ENCODE measurements around the gene PPP2R3B.
A peak's percentile ranks its signal among the peaks of the same experiment; 100 is the strongest.
"Not testable (repeated sequence)": the region's sequence is repeated elsewhere in the genome, so short reads cannot be mapped to it uniquely, and the experiment has no call there.

The PPP2R3B gene

GRCh38 chrX:318068-318738, 68.5 kb downstream of the PPP2R3B start:
- DNase-seq, result peak; percentile 97

GRCh38 chrX:317424-318067, 69.2 kb downstream of the PPP2R3B start:
- no peak for DNase-seq

GRCh38 chrX:316351-317325, 70.1 kb downstream of the PPP2R3B start:
- DNase-seq, result no peak

- no peak for DNase-seq
These were observed 71.7 kb downstream of the PPP2R3B start for GRCh38 chrX:314781-315595.

DNA sequence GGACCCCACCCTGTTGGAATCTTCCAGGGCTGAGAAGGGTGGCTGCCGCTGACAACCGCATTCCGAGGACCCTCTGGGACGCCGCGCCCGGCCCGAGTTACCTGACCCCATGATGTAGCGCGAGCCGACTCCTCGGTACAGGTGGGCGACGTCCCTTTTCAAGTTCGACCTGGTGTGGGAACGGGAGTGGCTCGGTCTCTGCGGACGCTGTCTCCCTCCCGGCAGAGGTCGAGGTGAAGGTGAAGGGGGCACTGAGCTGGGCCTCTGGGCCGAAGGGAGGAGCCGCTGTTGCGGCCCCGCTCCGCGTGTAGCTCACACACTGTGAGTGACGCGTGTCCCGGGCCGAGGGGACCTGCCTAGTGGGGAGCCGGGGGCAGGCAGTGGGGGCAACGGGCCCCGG, 72.7 kb downstream of the PPP2R3B start:
- DNase-seq, result no peak

DNA sequence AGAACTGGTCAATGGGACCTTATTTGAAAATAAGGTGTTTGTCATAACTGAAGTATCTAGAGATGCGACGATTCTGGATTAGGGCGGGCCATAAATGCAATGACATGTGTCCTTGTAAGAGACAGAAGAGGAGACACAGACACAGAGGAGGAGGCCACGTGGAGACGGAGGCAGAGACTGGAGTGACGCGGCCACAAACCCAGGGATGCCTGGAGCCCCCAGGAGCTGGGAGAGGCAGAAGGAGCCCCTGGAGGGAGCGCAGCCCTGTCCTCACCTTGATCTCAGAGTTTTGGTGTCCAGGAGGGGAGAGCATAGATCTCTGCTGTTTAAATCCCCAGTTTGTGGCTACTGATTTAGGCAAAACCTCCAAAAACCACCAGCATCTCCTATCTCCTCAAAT, 73.2 kb downstream of the PPP2R3B start:
- DNase-seq, result no peak

GRCh38 chrX:312621-313331, 73.9 kb downstream of the PPP2R3B start:
- DNase-seq, result no peak

GRCh38 chrX:311156-312129, 75.3 kb downstream of the PPP2R3B start:
- DNase-seq, result no peak

- DNase-seq, result no peak
These were observed 76.0 kb downstream of the PPP2R3B start for GRCh38 chrX:310621-311155.

GRCh38 chrX:308821-309520, 77.7 kb downstream of the PPP2R3B start:
- no peak for DNase-seq

GRCh38 chrX:307261-308111, 79.2 kb downstream of the PPP2R3B start:
- no peak for DNase-seq

- not testable (repeated sequence) for DNase-seq
These were observed 80.0 kb downstream of the PPP2R3B start for GRCh38 chrX:306614-307251.

DNA sequence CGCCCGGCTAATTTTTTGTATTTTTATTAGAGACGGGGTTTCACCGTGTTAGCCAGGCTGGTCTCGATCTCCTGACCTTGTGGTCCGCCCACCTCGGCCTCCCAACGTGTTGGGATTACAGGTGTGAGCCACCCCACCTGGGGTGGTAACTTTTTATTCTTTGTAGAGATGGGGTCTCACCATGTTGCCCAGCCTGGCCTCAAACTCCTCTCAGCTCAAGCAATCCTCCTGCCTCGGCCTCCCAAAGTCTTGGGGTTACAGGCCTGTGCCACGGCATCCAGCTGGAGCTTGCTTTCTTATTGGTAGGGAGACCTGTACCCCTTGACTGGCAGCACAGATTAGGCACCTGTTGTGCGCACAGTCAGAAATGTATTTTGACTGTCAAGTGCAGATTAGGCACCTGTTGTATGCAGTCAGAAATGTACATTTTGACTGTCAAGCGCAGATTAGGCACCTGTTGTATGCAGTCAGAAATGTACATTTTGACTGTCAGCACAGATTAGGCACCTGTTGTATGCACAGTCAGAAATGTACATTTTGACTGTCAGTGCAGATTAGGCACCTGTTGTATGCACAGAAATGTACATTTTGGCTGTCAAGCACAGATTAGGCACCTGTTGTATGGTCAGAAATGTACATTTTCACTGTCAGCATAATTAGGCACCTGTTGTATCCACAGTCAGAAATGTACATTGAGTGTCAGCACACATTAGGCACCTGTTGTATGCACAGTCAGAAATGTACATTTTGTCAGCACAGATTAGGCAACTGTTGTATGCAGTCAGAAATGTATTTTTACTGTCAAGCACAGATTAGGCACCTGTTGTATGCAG, 80.7 kb downstream of the PPP2R3B start:
- not testable (repeated sequence) for DNase-seq

DNA sequence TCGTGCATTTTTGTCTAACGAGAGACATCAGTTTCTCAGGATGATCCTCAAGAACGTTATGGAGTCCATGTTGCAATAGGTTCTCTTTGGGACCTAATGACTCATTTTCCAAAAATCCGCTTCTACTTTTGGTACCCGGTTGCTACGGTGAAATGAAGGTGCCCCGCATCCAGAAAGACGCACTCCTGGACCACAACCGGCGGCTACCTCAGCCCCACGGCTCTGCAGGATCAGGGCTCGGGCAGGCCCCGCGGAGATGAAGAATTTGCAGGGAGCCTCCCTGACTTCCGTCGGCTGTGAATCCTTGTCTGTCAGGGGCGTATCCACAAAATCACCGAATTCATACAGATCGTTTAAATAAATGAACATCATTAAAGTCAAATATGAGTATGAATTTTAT, 83.7 kb downstream of the PPP2R3B start:
- DNase-seq, result no peak

GRCh38 chrX:300334-300733, 86.4 kb downstream of the PPP2R3B start:
- DNase-seq, result no peak

DNA sequence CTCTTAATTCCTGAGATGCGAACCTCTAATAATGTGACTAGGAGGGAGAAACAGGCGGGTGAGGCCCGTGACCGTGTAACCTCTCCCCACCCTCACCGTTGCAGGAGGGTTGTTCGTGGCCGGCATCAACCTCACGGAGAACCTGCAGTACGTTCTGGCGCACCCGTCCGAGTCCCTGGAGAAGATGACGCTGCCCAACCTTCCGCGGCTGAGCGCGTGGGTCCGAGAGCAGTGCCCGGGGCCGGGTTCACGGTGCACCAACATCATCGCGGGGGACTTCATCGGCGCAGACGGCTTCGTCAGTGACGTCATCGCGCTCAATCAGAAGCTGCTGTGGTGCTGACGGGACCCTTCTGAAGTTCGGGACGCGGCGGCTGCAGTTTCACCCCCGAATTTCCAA, 87.7 kb downstream of the PPP2R3B start:
- DNase-seq, result no peak

GRCh38 chrX:295136-295535, 91.6 kb downstream of the PPP2R3B start:
- no peak for DNase-seq

All from CD4-positive, alpha-beta T cell treated with Interleukin-6 for 4 hours (primary cell).